Activated CD8-positive, alpha-beta memory T cell treated with anti-CD3 and anti-CD28 coated beads for 4 hours (primary cell): ENCODE data around the gene JUND.

Experiments
- DNase-seq, 2 donors: peaks; one replicate each; pipeline ENCODE4 v3.0.0-alpha.2; 2020; ENCODE audit warnings: low read depth in 2 of 2

The JUND gene

GRCh38 chr19:18308051-18308947, 26.9 kb upstream of the JUND start:
- DNase-seq, result no peak

- DNase-seq, result no peak
Measured at GRCh38 chr19:18307271-18307681, 25.9 kb upstream of the JUND start.

GRCh38 chr19:18306888-18307260, 25.5 kb upstream of the JUND start:
- no peak for DNase-seq

- no peak for DNase-seq
Measured at GRCh38 chr19:18306209-18306887, 24.9 kb upstream of the JUND start.

- peak; percentile 77 to 84 for DNase-seq
Measured at GRCh38 chr19:18304458-18305310, 23.3 kb upstream of the JUND start.

GRCh38 chr19:18304208-18304457, 22.7 kb upstream of the JUND start:
- DNase-seq, result no peak

- no peak for DNase-seq
Measured at GRCh38 chr19:18301718-18302111, 20.3 kb upstream of the JUND start.

GRCh38 chr19:18300930-18301717, 19.7 kb upstream of the JUND start:
- no peak for DNase-seq

- DNase-seq, result no peak
Measured at GRCh38 chr19:18299654-18300053, 18.2 kb upstream of the JUND start.

- DNase-seq, result no peak
Measured at GRCh38 chr19:18298601-18299000, 17.2 kb upstream of the JUND start.

GRCh38 chr19:18297308-18297707, 15.9 kb upstream of the JUND start:
- DNase-seq, result no peak

GRCh38 chr19:18295034-18295451, 13.6 kb upstream of the JUND start:
- DNase-seq, result no peak

GRCh38 chr19:18294467-18294864, 13.0 kb upstream of the JUND start:
- peak; percentile 87 to 90 for DNase-seq

GRCh38 chr19:18293642-18294466, 12.4 kb upstream of the JUND start:
- no peak for DNase-seq

- no peak for DNase-seq
Measured at GRCh38 chr19:18292810-18293641, 11.6 kb upstream of the JUND start.

- no peak for DNase-seq
Measured at GRCh38 chr19:18292462-18292809, 11.0 kb upstream of the JUND start.

- DNase-seq, result peak; percentile 74 to 75
Measured at GRCh38 chr19:18291590-18292461, 10.4 kb upstream of the JUND start.

- DNase-seq, result no peak
Measured at GRCh38 chr19:18291019-18291524, 9.7 kb upstream of the JUND start.
